ENCODE measurements around the gene NRG2.

The NRG2 gene

GRCh38 chr5:139884144-139884543 is 159.0 kb downstream of the NRG2 start:
- TF ChIP-seq SIN3A (IDR thresholded peaks at IDR 0.05; ENCODE audit: borderline replicate concordance, insufficient read depth, low read length) (no peak), POLR2AphosphoS5 (IDR thresholded peaks at IDR 0.05; ENCODE audit: low read depth, low read length) (no peak), FOXP2 (optimal IDR thresholded peaks at IDR 0.05; ENCODE audit: borderline replicate concordance, extremely low read depth, extremely low read length, insufficient read depth) (no peak), REST (IDR thresholded peaks at IDR 0.05; ENCODE audit: insufficient read depth in 1 of 2, low read depth in 2 of 2, low read length in 2 of 2) (no peak), TAF1 (IDR thresholded peaks at IDR 0.05; ENCODE audit: borderline replicate concordance, insufficient read depth, low read length) (no peak)

- no peak for TF ChIP-seq FOXP2 (optimal IDR thresholded peaks at IDR 0.05; ENCODE audit: borderline replicate concordance, extremely low read depth, extremely low read length, insufficient read depth)
Measured at GRCh38 chr5:139882961-139883539, 160.0 kb downstream of the NRG2 start.

- no peak for TF ChIP-seq FOXP2 (optimal IDR thresholded peaks at IDR 0.05; ENCODE audit: borderline replicate concordance, extremely low read depth, extremely low read length, insufficient read depth)
- no peak for TF ChIP-seq POLR2AphosphoS5 (IDR thresholded peaks at IDR 0.05; ENCODE audit: low read depth, low read length)
Measured at GRCh38 chr5:139882316-139882715, 160.8 kb downstream of the NRG2 start.

- TF ChIP-seq TAF1 (IDR thresholded peaks at IDR 0.05; ENCODE audit: borderline replicate concordance, insufficient read depth, low read length) (no peak), REST (IDR thresholded peaks at IDR 0.05; ENCODE audit: insufficient read depth in 1 of 2, low read depth in 2 of 2, low read length in 2 of 2) (no peak), SIN3A (IDR thresholded peaks at IDR 0.05; ENCODE audit: borderline replicate concordance, insufficient read depth, low read length) (no peak), FOXP2 (optimal IDR thresholded peaks at IDR 0.05; ENCODE audit: borderline replicate concordance, extremely low read depth, extremely low read length, insufficient read depth) (no peak), POLR2AphosphoS5 (IDR thresholded peaks at IDR 0.05; ENCODE audit: low read depth, low read length) (no peak)
Measured at GRCh38 chr5:139881143-139881733, 161.9 kb downstream of the NRG2 start.

GRCh38 chr5:139880416-139881142 is 162.5 kb downstream of the NRG2 start:
- TF ChIP-seq FOXP2 (optimal IDR thresholded peaks at IDR 0.05; ENCODE audit: borderline replicate concordance, extremely low read depth, extremely low read length, insufficient read depth): no peak
- TF ChIP-seq SIN3A (IDR thresholded peaks at IDR 0.05; ENCODE audit: borderline replicate concordance, insufficient read depth, low read length): no peak
- TF ChIP-seq TAF1 (IDR thresholded peaks at IDR 0.05; ENCODE audit: borderline replicate concordance, insufficient read depth, low read length): no peak
- TF ChIP-seq POLR2AphosphoS5 (IDR thresholded peaks at IDR 0.05; ENCODE audit: low read depth, low read length): no peak
- no peak for TF ChIP-seq REST (IDR thresholded peaks at IDR 0.05; ENCODE audit: insufficient read depth in 1 of 2, low read depth in 2 of 2, low read length in 2 of 2)

GRCh38 chr5:139878093-139878492 is 165.0 kb downstream of the NRG2 start:
- no peak for TF ChIP-seq TAF1 (IDR thresholded peaks at IDR 0.05; ENCODE audit: borderline replicate concordance, insufficient read depth, low read length)
- no peak for TF ChIP-seq FOXP2 (optimal IDR thresholded peaks at IDR 0.05; ENCODE audit: borderline replicate concordance, extremely low read depth, extremely low read length, insufficient read depth)
- TF ChIP-seq POLR2AphosphoS5 (IDR thresholded peaks at IDR 0.05; ENCODE audit: low read depth, low read length): no peak
- no peak for TF ChIP-seq SIN3A (IDR thresholded peaks at IDR 0.05; ENCODE audit: borderline replicate concordance, insufficient read depth, low read length)
- no peak for TF ChIP-seq REST (IDR thresholded peaks at IDR 0.05; ENCODE audit: insufficient read depth in 1 of 2, low read depth in 2 of 2, low read length in 2 of 2)

Measured in PFSK-1 (cell line).